ENCODE measurements around the gene HIGD2A.

DNA sequence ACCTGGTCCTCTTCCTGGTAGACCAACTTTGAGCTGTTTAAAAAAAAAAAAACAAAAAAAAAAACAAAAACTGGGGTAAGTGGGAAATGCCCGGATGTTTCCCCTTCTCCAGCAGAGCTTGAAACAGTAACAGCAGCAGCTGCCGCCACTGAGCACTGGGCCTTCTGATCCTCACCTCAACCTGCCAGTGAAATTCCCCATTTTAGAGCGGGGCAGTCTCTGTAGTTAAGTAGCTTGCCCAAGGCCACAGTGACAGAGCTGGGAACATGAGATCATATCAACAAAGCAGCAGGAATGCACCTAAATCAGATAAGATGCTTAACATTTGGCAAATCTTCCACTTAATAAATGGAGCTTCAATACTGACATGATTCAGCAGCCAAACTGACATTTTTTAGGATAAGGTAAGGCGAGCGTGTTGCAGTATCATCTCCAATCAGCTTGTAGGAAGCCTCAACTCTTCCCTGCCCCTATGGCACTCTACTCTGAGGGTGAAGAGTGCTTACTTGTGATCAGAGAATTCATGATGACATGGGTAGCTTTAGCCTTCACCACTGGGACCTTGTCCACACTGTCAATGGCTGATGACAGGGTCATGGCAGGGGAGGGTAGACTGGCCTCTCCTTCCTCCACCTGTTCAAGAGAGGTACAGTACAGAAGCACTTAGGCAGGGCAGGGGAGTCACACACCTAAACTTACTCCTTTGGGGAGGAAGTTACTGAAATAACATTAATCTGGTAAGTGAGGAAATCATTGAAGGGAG, 36.3 kb upstream of the HIGD2A start:
- TF ChIP-seq CTCF (IDR thresholded peaks at IDR 0.05) (no peak), POLR2A (IDR thresholded peaks at IDR 0.05) (no peak)
